ENCODE measurements around the gene SLC25A42.

DNA sequence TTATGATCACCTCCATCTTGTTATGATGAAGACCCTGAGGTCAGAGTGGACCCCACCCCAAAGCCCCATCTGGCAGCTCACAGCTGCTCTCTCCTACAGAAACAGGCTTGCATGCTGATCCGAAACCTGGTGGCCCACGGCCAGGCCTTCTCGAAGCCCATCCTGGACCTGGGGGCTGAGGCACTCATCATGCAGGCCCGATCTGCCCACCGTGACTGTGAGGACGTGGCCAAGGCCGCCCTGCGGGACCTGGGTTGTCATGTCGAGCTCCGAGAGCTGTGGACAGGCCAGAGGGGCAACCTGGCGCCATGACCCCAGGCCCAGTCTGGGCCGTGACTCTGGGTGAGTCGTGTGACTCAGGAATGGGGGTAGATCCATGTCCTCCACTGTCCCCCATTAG, 6.5 kb upstream of the SLC25A42 start:
- no peak for TF ChIP-seq POLR2A (IDR thresholded peaks at IDR 0.05)
- TF ChIP-seq, protein P1, sequence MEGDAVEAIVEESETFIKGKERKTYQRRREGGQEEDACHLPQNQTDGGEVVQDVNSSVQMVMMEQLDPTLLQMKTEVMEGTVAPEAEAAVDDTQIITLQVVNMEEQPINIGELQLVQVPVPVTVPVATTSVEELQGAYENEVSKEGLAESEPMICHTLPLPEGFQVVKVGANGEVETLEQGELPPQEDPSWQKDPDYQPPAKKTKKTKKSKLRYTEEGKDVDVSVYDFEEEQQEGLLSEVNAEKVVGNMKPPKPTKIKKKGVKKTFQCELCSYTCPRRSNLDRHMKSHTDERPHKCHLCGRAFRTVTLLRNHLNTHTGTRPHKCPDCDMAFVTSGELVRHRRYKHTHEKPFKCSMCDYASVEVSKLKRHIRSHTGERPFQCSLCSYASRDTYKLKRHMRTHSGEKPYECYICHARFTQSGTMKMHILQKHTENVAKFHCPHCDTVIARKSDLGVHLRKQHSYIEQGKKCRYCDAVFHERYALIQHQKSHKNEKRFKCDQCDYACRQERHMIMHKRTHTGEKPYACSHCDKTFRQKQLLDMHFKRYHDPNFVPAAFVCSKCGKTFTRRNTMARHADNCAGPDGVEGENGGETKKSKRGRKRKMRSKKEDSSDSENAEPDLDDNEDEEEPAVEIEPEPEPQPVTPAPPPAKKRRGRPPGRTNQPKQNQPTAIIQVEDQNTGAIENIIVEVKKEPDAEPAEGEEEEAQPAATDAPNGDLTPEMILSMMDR (IDR thresholded peaks at IDR 0.05), result no peak
